Left renal cortex interstitium (tissue), 4 donors: ENCODE data around the gene HDAC4. TPM values are rescaled to one million over a fixed set of nuclear protein-coding genes. Genes with fewer than 3 reads are reported as not detected.
"Not testable (repeated sequence)": the region's sequence is repeated elsewhere in the genome, so short reads cannot be mapped to it uniquely, and the experiment has no call there.

Source experiments
- DNase-seq, 4 donors: peaks; one replicate each; pipeline ENCODE4 v3.0.0-alpha.2; 2013; ENCODE audit warnings: low read depth in 4 of 4, low spot score in 2 of 4, missing footprints in 1 of 4
- polyA plus RNA-seq, 4 donors: library from polyadenylated mRNA; unstranded; fragments of 120-200 nt; gene quantifications; one replicate each; pipeline ENCODE4 v1.2.1, GENCODE V29; 2013; ENCODE audit not compliant: insufficient read length in 4 of 4

Gene HDAC4
- polyA plus RNA-seq, 4 donors, result 10.5 to 21.1 (median 14.3) TPM

- no peak for DNase-seq
Observed at GRCh38 chr2:239047861-239048260, 353.0 kb downstream of the HDAC4 start.

- no peak for DNase-seq
Observed at GRCh38 chr2:239047420-239047819, 353.4 kb downstream of the HDAC4 start.

- DNase-seq, result no peak
Observed at GRCh38 chr2:239046822-239047221, 354.0 kb downstream of the HDAC4 start.

GRCh38 chr2:239044336-239044735, 356.5 kb downstream of the HDAC4 start:
- no peak for DNase-seq

GRCh38 chr2:239043326-239043725, 357.5 kb downstream of the HDAC4 start:
- no peak for DNase-seq

GRCh38 chr2:239042551-239043320, 358.1 kb downstream of the HDAC4 start:
- DNase-seq, result no peak

GRCh38 chr2:239042046-239042445, 358.8 kb downstream of the HDAC4 start:
- no peak for DNase-seq

- no peak for DNase-seq
Observed at GRCh38 chr2:239041062-239041461, 359.8 kb downstream of the HDAC4 start.

GRCh38 chr2:239040152-239040761, 360.6 kb downstream of the HDAC4 start:
- DNase-seq, result no peak

- no peak for DNase-seq
Observed at GRCh38 chr2:239039479-239039861, 361.4 kb downstream of the HDAC4 start.

GRCh38 chr2:239038773-239039478, 361.9 kb downstream of the HDAC4 start:
- no peak for DNase-seq

- not testable (repeated sequence) for DNase-seq
Observed at GRCh38 chr2:239038284-239038683, 362.5 kb downstream of the HDAC4 start.

GRCh38 chr2:239037559-239037910, 363.3 kb downstream of the HDAC4 start:
- DNase-seq, result no peak

GRCh38 chr2:239036819-239037558, 363.8 kb downstream of the HDAC4 start:
- no peak for DNase-seq

GRCh38 chr2:239035997-239036731, 364.7 kb downstream of the HDAC4 start:
- DNase-seq, result no peak

- no peak for DNase-seq
Observed at GRCh38 chr2:239035361-239035814, 365.4 kb downstream of the HDAC4 start.

- no peak for DNase-seq
Observed at GRCh38 chr2:239034561-239035341, 366.1 kb downstream of the HDAC4 start.

GRCh38 chr2:239033801-239034560, 366.8 kb downstream of the HDAC4 start:
- DNase-seq, result no peak

- no peak for DNase-seq
Observed at GRCh38 chr2:239029958-239030357, 370.9 kb downstream of the HDAC4 start.
